HFF-Myc (cell line): ENCODE data around the gene CHRNA9.
"Not testable (repeated sequence)": the region's sequence is repeated elsewhere in the genome, so short reads cannot be mapped to it uniquely, and the experiment has no call there.

Source experiments
- DNase-seq: peaks from one replicate; pipeline ENCODE4 v3.0.0-alpha.2; 2011; ENCODE audit warnings: low read depth; ENCODE audit errors: extremely low read depth
- H3K4me3 ChIP-seq: replicated peaks from 2 replicates; pipeline ENCODE4 v1.5.1; 2011; ENCODE audit warnings: low read depth, mild to moderate bottlenecking, control low read depth, low read length
- TF ChIP-seq, protein P1 (sequence below): IDR thresholded peaks from 2 replicates; pipeline ENCODE4 v1.5.1; 2012; ENCODE audit warnings: mild to moderate bottlenecking, low read depth, low read length, control low read depth; ENCODE audit errors: missing control alignments

The CHRNA9 gene

DNA sequence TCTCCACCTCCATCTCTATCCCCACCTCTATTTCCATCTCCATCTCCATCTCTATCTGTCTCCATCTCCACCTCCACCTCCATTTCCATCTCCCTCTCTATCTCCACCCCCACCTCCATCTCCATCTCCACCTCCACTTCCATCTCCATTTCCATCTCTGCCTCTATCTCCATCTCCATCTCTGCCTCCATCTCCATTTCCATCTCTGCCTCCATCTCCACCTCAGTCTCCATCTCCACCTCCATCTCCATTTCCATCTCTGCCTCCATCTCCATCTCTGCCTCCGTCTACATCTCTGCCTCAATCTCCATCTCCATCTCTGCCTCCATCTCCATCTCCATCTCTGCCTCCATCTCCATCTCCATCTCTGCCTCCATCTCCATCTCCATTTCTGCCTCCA is 40.8 kb upstream of the CHRNA9 start:
- TF ChIP-seq, protein P1, sequence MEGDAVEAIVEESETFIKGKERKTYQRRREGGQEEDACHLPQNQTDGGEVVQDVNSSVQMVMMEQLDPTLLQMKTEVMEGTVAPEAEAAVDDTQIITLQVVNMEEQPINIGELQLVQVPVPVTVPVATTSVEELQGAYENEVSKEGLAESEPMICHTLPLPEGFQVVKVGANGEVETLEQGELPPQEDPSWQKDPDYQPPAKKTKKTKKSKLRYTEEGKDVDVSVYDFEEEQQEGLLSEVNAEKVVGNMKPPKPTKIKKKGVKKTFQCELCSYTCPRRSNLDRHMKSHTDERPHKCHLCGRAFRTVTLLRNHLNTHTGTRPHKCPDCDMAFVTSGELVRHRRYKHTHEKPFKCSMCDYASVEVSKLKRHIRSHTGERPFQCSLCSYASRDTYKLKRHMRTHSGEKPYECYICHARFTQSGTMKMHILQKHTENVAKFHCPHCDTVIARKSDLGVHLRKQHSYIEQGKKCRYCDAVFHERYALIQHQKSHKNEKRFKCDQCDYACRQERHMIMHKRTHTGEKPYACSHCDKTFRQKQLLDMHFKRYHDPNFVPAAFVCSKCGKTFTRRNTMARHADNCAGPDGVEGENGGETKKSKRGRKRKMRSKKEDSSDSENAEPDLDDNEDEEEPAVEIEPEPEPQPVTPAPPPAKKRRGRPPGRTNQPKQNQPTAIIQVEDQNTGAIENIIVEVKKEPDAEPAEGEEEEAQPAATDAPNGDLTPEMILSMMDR: no peak
- DNase-seq: no peak
- H3K4me3 ChIP-seq: no peak overlapping the region

GRCh38 chr4:40295030-40295429 is 40.1 kb upstream of the CHRNA9 start:
- DNase-seq, H3K4me3 ChIP-seq: not testable (repeated sequence)

DNA sequence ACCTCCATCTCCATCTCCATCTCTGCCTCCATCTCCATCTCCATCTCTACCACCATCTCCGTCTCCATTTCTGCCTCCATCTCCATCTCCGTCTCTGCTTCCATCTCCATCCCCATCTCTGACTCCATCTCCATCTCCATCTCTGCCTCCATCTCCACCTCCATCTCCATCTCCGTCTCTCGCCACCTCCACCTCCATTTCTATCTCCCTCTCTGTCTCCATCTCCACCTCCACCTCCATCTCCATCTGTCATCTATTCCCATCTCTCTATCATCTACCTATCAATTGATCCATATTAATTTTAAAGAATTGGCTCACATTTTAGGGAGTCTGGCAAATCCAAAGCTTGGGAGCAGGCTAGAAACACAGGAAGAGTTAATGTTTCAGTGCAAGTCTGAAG is 39.6 kb upstream of the CHRNA9 start:
- no peak for DNase-seq
- no peak overlapping the region for H3K4me3 ChIP-seq
- TF ChIP-seq, protein P1: no peak

- no peak overlapping the region for H3K4me3 ChIP-seq
- TF ChIP-seq, protein P1: no peak
These were observed 36.0 kb upstream of the CHRNA9 start for GRCh38 chr4:40299126-40299525.

GRCh38 chr4:40299811-40300292 is 35.3 kb upstream of the CHRNA9 start:
- no peak for DNase-seq
- TF ChIP-seq, protein P1: no peak
- H3K4me3 ChIP-seq: no peak overlapping the region

More at GRCh38 chr4:40299126-40299525, 36.0 kb upstream of the CHRNA9 start:
- no peak for DNase-seq

DNA sequence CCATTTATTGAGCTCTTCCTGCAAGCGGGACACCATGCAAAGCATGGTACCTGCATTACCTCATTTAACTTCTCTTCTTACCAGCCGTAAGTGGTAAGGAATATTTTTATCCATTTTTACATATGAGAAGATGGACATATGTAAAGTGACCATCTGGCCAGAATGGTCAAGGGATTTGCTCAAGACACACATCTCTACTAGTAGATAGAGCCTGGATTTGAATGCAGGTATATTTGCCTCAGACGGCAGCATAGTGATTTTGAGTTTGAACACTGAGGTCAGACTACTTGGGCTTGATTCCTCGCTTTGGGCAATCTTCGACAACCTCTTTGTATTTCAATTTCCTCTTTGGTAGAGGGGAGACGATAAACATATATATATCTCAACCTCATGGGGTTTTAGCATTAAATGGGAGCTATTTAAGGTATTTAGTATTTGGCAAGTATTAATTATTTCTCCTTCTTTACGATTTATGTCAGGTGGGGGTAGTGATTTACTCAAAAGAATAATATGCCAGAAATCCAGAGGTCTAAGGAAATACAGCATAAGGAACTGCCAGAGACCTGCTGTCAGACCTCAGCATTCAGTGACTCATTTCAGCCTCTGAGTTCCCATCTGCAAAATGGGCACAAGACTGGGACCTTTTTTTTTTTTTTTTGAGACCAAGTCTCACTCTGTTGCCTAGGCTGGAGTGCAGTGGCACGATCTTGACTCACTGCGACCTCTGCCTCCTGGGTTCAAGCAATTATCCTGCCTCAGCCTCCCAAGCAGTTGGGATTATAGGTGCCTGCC is 34.6 kb upstream of the CHRNA9 start:
- DNase-seq: no peak
- TF ChIP-seq, protein P1: no peak
- no peak overlapping the region for H3K4me3 ChIP-seq

DNA sequence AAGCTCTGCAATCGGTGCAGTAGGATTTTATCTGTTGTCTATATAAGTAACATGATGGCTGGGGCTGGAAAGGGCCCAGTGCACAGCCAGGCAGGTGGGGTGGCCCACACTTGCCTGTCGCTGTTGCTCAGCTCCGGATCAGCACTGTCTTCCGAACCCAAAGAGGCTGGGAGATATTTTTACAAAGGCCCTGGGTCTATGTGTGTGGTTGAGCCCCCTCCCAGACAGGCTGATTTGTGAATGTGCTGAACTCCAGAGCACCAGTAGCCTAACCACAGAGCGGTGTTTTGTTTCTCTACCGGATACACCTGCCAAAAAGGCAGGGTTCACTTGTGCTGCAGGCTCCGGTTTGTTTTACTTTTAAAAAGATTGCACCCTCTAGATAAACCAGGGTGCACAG is 33.5 kb upstream of the CHRNA9 start:
- no peak overlapping the region for H3K4me3 ChIP-seq
- no peak for DNase-seq
- TF ChIP-seq, protein P1: no peak
